Epithelial cell of proximal tubule (primary cell): ENCODE data around the gene WDR45B. TPM values are rescaled to one million over a fixed set of nuclear protein-coding genes. Genes with fewer than 3 reads are reported as not detected.
A peak's percentile ranks its signal among the peaks of the same experiment; 100 is the strongest.

ENCODE experiments used
- DNase-seq: peaks from one replicate; pipeline ENCODE4 v3.0.0-alpha.2; 2011; ENCODE audit warnings: low read depth
- H3K4me3 ChIP-seq: 2 replicates; pipeline ENCODE4 v1.5.1; 2011; ENCODE audit warnings: low read depth, mild to moderate bottlenecking, low read length
- total RNA-seq: library from RNA; depleted of rRNA; stranded (reverse); fragments of >200 nt; gene quantifications from 2 replicates; pipeline ENCODE4 v1.2.3, GENCODE V29; 2015
- TF ChIP-seq, protein P1 (sequence below): conservative IDR thresholded peaks from 2 replicates; pipeline ENCODE4 v1.5.1; 2012; ENCODE audit warnings: low read depth, mild to moderate bottlenecking, low read length

The WDR45B gene
- total RNA-seq: 81.3 and 94.4 TPM in 2 replicates

DNA sequence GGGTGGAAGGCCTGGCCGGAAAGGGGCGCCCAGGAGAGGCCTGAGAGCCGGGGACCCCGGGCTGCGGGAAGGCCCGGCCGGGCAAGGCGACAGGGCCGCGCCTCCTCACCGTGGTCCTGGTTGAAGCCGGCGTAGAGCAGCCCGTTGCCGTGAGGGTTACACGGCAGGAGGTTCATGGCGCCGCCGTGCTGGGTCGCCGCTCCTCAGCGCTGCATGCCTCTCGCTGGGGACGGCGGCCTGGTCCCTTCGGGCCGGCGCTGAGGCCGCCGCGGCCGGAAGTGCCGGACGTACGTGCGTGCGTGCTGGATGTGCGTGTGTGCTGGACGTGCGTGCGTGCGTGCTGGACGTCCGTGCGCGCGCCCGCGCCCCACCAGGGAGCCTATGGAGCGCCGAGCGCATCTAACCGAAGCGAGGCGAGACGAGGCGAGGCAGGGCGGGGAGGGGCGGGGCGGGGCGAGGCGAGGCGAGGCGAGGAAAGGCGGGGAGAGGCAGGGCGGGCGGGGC, at the start of gene WDR45B:
TSS of gene WDR45B (minus strand) at position 280 of the 504 bp plus-strand sequence. CDS start at position 176, 104 bp downstream.
- no peak for DNase-seq
- H3K4me3 ChIP-seq: peak within 1 kb of the TSS; percentile 95
- TF ChIP-seq, protein P1, sequence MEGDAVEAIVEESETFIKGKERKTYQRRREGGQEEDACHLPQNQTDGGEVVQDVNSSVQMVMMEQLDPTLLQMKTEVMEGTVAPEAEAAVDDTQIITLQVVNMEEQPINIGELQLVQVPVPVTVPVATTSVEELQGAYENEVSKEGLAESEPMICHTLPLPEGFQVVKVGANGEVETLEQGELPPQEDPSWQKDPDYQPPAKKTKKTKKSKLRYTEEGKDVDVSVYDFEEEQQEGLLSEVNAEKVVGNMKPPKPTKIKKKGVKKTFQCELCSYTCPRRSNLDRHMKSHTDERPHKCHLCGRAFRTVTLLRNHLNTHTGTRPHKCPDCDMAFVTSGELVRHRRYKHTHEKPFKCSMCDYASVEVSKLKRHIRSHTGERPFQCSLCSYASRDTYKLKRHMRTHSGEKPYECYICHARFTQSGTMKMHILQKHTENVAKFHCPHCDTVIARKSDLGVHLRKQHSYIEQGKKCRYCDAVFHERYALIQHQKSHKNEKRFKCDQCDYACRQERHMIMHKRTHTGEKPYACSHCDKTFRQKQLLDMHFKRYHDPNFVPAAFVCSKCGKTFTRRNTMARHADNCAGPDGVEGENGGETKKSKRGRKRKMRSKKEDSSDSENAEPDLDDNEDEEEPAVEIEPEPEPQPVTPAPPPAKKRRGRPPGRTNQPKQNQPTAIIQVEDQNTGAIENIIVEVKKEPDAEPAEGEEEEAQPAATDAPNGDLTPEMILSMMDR: no peak

DNA sequence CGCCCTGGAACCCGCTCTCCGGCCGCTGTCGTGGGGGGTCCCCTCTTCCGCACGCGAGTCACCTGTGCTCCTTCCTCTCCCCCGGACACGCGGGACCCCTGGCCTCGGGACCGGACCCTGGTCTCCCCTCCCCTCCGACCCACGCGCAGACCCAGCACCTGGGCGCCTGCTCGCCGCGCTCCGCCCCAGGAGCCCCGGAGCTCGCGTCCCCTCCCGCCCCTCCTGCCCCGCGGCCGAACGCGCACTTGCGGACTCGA, 49.5 kb upstream of the WDR45B start:
- H3K4me3 ChIP-seq: peak overlapping the region; percentile 75
- DNase-seq: no peak
- TF ChIP-seq, protein P1: no peak

DNA sequence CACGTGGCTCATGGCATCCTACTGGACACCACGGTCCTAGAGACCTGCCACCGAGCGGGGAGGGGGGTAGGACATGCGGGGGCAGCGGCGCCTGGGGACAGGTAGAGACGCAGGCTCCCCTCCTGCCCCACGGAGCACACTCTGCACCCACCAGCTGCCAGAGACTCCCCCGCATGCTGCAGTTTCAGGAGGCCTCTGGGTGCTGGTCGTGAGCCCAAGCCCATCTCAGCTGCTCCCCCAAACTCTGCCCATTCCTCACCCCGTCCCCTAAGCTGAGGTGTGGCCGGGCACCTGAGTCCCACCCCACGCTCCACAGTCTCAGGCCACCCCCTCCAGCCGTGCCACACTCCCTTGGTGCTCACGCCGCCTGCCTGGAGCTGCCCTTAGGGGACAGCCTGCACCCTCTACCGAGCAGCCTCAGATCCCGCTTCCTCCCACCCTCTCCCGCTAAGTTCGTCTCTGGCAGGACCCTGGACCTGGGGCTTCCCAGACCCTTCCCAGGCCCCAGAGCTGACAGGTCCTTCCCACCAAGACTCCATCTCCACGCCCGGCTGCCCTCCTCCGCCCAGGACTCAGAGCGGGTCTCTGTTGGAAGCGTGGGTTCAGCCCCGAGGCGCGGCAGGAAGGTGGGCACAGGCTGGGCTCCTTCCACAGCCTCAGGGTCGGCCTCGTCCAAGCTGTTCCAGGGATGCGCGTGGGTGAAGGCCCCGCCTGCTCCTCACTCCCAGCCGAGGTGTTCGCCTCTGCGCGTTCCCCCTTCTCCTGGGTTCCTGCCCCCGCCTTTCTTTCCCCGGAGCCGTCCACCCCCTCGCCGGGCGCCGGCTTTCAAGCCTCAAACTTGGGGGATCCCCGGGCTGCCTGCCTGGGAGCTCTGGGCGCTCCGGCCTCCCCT, 48.9 kb upstream of the WDR45B start:
- no peak for DNase-seq

DNA sequence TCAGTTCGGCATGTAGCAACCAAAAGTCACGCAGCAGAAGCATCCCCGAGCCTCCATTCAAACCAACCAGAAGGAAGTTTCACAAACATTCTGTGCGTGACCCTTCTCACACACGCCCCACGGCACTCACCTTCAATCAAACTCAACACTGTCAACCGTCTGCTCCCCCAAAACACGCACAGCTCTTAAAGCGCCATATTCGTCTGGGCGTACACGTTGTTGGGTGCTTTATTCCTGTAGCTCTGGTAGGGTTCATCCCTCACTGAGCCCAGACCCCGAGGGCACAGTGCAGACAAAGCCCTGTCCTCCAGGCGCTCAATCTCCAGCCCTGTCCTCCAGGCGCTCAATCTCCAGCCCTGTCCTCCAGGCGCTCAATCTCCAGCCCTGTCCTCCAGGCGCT, 48.0 kb upstream of the WDR45B start:
- no peak overlapping the region for H3K4me3 ChIP-seq
- no peak for DNase-seq
- TF ChIP-seq, protein P1: no peak

More for the DNA sequence above, 48.9 kb upstream of the WDR45B start:
- H3K4me3 ChIP-seq: peak overlapping the region; percentile 75
- TF ChIP-seq, protein P1: no peak

DNA sequence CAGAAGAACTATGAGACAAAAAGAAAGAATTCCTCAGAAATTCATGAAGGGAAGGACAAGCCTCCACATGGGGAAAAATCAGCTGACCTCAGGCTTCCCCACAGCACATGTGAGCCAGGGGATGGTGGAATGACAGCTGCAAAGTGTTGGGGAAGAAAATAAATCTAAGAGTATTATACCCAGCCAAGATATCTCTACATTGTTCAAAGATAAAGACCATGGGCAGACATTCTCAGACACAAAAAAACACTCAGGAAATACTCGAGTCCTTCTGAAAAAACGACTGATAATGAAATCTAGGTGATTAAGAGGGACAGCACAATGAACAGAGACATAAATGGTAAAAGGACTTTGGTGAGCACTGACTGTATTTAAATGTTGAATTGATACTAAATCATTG, 46.4 kb upstream of the WDR45B start:
- no peak overlapping the region for H3K4me3 ChIP-seq
- TF ChIP-seq, protein P1: no peak
- no peak for DNase-seq

DNA sequence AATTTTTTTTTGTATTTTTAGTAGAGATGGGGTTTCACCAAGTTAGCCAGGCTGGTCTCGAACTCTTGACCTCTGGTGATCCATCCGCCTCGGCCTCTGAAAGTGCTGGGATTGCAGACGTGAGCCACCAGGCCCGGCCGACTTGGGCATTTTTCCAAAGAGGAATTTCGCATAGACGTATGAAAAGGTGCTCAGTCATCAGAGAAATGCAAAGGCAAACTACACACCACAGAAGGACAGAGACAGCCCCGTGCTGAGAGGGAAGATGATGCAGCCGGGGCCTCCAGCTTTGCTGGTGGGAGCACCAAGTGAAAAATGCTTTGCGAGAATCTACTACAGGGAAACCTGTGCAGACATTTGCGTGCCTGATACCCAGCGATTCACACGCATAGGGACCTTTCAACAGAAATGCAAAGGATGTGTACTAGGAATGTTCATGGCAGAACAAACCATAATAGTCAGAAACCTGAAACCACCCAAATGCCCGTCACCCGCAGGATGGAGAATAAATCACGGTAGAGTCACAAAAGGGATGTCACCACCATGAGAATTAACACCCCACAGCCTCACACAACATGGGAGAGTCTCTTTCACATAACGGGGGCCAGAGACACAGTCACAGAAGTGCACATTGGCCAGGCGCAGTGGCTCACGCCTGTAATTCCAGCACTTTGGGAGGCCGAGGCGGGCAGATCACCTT, 45.1 kb upstream of the WDR45B start:
- TF ChIP-seq, protein P1: no peak
- DNase-seq: no peak
- no peak overlapping the region for H3K4me3 ChIP-seq
